Small intestine (tissue), 7 donors: ENCODE measurements around the gene STIMATE. TPM values are rescaled to one million over a fixed set of nuclear protein-coding genes. Genes with fewer than 3 reads are reported as not detected.

ENCODE experiments used
- DNase-seq, 2 donors: peaks; one replicate each; pipeline versions ENCODE4 v3.0.0 to v3.0.0-alpha.2; 2013
- FAIRE-seq: peaks from 2 replicates; lab custom pipeline; 2012; peaks lifted over from hg19 to GRCh38; lab: Jason Lieb, UNC
- H3K27ac ChIP-seq, 3 donors: one replicate each; pipeline ENCODE4 v1.5.1; 2013; ENCODE audit warnings: low read length in 2 of 3, mild to moderate bottlenecking in 2 of 3, control low read depth in 1 of 3, inconsistent platforms in 1 of 3, low read depth in 1 of 3, moderate library complexity in 1 of 3
- H3K27me3 ChIP-seq, 3 donors: one replicate each; pipeline ENCODE4 v1.6.1; 2013; ENCODE audit warnings: low read length in 3 of 3, inconsistent platforms in 1 of 3; ENCODE audit not compliant: control insufficient read depth in 3 of 3, insufficient read depth in 3 of 3
- H3K36me3 ChIP-seq, 3 donors: one replicate each; pipeline ENCODE4 v1.6.1; 2013; ENCODE audit warnings: low read length in 3 of 3, inconsistent platforms in 1 of 3, low read depth in 1 of 3, mild to moderate bottlenecking in 1 of 3, moderate library complexity in 1 of 3; ENCODE audit not compliant: control insufficient read depth in 3 of 3, insufficient read depth in 2 of 3
- H3K4me1 ChIP-seq, 3 donors: one replicate each; pipeline ENCODE4 v1.6.1; 2013; ENCODE audit warnings: low read length in 2 of 3, inconsistent platforms in 1 of 3, low read depth in 1 of 3, mild to moderate bottlenecking in 1 of 3, moderate library complexity in 1 of 3; ENCODE audit not compliant: control insufficient read depth in 3 of 3, insufficient read depth in 2 of 3
- H3K4me3 ChIP-seq, 3 donors: one replicate each; pipeline ENCODE4 v1.5.1; 2013; ENCODE audit warnings: low read length in 3 of 3, control low read depth in 1 of 3, inconsistent platforms in 1 of 3, low read depth in 1 of 3, mild to moderate bottlenecking in 1 of 3, moderate library complexity in 1 of 3
- H3K9me3 ChIP-seq, 2 donors: one replicate each; pipeline ENCODE4 v1.6.1; 2013; ENCODE audit warnings: low read depth in 1 of 2, low read length in 1 of 2; ENCODE audit not compliant: control insufficient read depth in 2 of 2, insufficient read depth in 1 of 2
- WGBS, 3 donors: extraction: QIAGEN DNeasy Blood & Tissue Kit; methylation state at CpG; one replicate each; pipeline ENCODE4 v1.1.7; 2013; 5-methylcytosine and 5-hydroxymethylcytosine counted together
- polyA plus RNA-seq, 4 donors: library from polyadenylated mRNA; stranded (reverse) in 3 of 4; unstranded in 1 of 4; fragments of 200-250 nt in 3 of 4; fragments of 120-200 nt in 1 of 4; gene quantifications; one replicate each; pipeline versions ENCODE4 v1.2.1 to v1.2.3, GENCODE V29; 2013
- donor health status: healthy with polysubstance abuse.
- donor health status: control.
- donor health status: control.
- donor health status: Bipolar disorder and iron deficiency.
- donor health status: healthy.

Gene STIMATE
- polyA plus RNA-seq, 4 donors = 2.7 to 6.8 (median 4.3) TPM; not detected in 1

- no peaks in the 10 kb centered on the region for H3K36me3 ChIP-seq
- DNase-seq = no peak
- no peaks in the 10 kb centered on the region for H3K9me3 ChIP-seq
- H3K27me3 ChIP-seq = no peaks in the 10 kb centered on the region
- no peak overlapping the region for H3K4me3 ChIP-seq
- peaks cover 0 to 14% (median 0%) of the 10 kb centered on the region in 3 donors for H3K4me1 ChIP-seq
- WGBS, 3 donors = 77 to 84% (median 78%) methylated on average over 10 of the region's 10 CpGs
- no peak overlapping the region for H3K27ac ChIP-seq
- FAIRE-seq = no peak
Observed at GRCh38 chr3:52798376-52798977, 98.9 kb downstream of the STIMATE start.

GRCh38 chr3:52796411-52796810 lies 100.9 kb downstream of the STIMATE start:
- H3K36me3 ChIP-seq = no peaks in the 10 kb centered on the region
- H3K4me1 ChIP-seq = peaks cover 0 to 23% (median 0%) of the 10 kb centered on the region in 3 donors
- H3K27ac ChIP-seq = no peak overlapping the region
- 88 to 92% (median 91%) methylated on average over 9 of the region's 9 CpGs for WGBS, 3 donors
- no peaks in the 10 kb centered on the region for H3K27me3 ChIP-seq
- H3K9me3 ChIP-seq = no peaks in the 10 kb centered on the region
- no peak for FAIRE-seq
- H3K4me3 ChIP-seq = no peak overlapping the region
- no peak for DNase-seq

GRCh38 chr3:52795298-52795900 lies 101.9 kb downstream of the STIMATE start:
- WGBS, 3 donors = 50 to 59% (median 52%) methylated on average over 9 of the region's 9 CpGs
- DNase-seq (no peak), FAIRE-seq (no peak)
- H3K27me3 ChIP-seq = no peaks in the 10 kb centered on the region
- no peak overlapping the region for H3K27ac ChIP-seq
- H3K4me3 ChIP-seq = no peak overlapping the region
- H3K4me1 ChIP-seq = peaks cover 0 to 23% (median 0%) of the 10 kb centered on the region in 3 donors
- H3K9me3 ChIP-seq = no peaks in the 10 kb centered on the region
- no peaks in the 10 kb centered on the region for H3K36me3 ChIP-seq

- no peaks in the 10 kb centered on the region for H3K36me3 ChIP-seq
- 73 to 83% (median 77%) methylated on average over 10 of the region's 10 CpGs for WGBS, 3 donors
- H3K27me3 ChIP-seq = no peaks in the 10 kb centered on the region
- no peaks in the 10 kb centered on the region for H3K9me3 ChIP-seq
- DNase-seq (peak in 1 of 2 donors; percentile 23), FAIRE-seq (no peak)
- peaks cover 0 to 23% (median 0%) of the 10 kb centered on the region in 3 donors for H3K4me1 ChIP-seq
- H3K4me3 ChIP-seq = no peak within 1 kb of the TSS
- H3K27ac ChIP-seq = no peak within 1 kb of the TSS
Observed at GRCh38 chr3:52794612-52795099, 102.7 kb downstream of the STIMATE start, which contains the start of gene ITIH3. ITIH3 (plus strand) TSS chr3:52794796; CDS start chr3:52794804, 8 bp downstream.

- FAIRE-seq = no peak
- no peaks in the 10 kb centered on the region for H3K27me3 ChIP-seq
- H3K4me1 ChIP-seq = peaks cover 0 to 23% (median 0%) of the 10 kb centered on the region in 3 donors
- no peak overlapping the region for H3K27ac ChIP-seq
- H3K9me3 ChIP-seq = no peaks in the 10 kb centered on the region
- peak in 1 of 2 donors; percentile 31 for DNase-seq
- no peak overlapping the region for H3K4me3 ChIP-seq
- 54 to 66% (median 66%) methylated on average over 7 to 9 of the region's 9 CpGs for WGBS, 3 donors
- H3K36me3 ChIP-seq = no peaks in the 10 kb centered on the region
Observed at GRCh38 chr3:52793702-52794611, 103.4 kb downstream of the STIMATE start.

GRCh38 chr3:52792961-52793695 lies 104.2 kb downstream of the STIMATE start:
- H3K4me3 ChIP-seq = no peak overlapping the region
- no peaks in the 10 kb centered on the region for H3K36me3 ChIP-seq
- peaks cover 0 to 23% (median 0%) of the 10 kb centered on the region in 3 donors for H3K4me1 ChIP-seq
- H3K9me3 ChIP-seq = no peaks in the 10 kb centered on the region
- FAIRE-seq (no peak), DNase-seq (no peak)
- WGBS, 3 donors = 75 to 79% (median 77%) methylated on average over 18 of the region's 18 CpGs
- no peaks in the 10 kb centered on the region for H3K27me3 ChIP-seq
- no peak overlapping the region for H3K27ac ChIP-seq

GRCh38 chr3:52792413-52792812 lies 104.9 kb downstream of the STIMATE start:
- Histone ChIP-seq H3K4me1 (peaks cover 0 to 23% (median 0%) of the 10 kb centered on the region in 3 donors), H3K27me3 (no peaks in the 10 kb centered on the region), H3K4me3 (no peak overlapping the region), H3K27ac (no peak overlapping the region), H3K36me3 (no peaks in the 10 kb centered on the region), H3K9me3 (no peaks in the 10 kb centered on the region)
- WGBS, 3 donors = 79 to 85% (median 84%) methylated on average over 7 of the region's 7 CpGs
- FAIRE-seq = no peak
- peak in 1 of 2 donors; percentile 38 for DNase-seq
